Measurements from ENCODE around the gene MYH14. TPM values are rescaled to one million over a fixed set of nuclear protein-coding genes. Genes with fewer than 3 reads are reported as not detected.
"Not testable (repeated sequence)": the region's sequence is repeated elsewhere in the genome, so short reads cannot be mapped to it uniquely, and the experiment has no call there.

The MYH14 gene
- polyA plus RNA-seq, 1 donor (not counting 4 experiments of a cell fraction or from before 2014, with no cell fraction given): 0.20 TPM

DNA sequence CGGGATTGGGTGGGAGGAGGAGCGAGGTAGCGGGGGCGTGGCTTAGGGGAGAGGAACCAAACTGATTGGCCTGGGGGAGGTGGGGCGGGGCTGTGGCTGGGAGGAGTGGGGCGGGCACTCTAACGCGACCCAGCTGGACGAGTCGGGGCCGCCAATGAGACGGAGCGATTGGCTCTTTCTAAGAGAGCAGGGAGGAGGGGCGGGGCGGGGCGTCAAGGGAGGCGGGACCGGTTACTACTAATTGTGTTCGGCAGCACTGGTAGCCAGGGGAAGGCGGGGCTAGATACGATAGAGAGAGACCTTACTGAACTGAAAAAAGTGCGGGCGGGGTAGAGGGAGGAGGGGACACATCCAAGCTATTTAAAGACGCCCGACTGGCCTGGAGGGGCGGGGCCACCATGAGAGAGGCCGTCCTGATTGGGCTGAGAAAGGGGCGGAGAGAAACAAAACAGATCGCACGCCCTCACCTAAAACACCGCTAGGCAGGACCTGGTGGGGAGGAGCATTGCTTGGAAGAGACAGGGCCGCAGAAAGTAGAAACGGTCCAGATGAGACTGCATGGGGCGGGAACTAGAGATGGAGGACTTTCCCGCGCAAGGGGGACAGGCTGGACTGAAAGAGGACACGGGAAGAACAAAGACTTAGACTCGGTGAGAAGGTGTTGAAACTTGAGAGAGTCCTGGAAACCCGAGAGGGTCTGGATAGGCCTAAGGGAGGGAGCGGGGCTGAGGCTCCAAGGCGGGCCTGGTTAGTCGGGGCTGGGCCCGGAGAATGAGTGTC lies 125.9 kb downstream of the MYH14 start, which contains the start of gene KCNC3:
Gene KCNC3 (minus strand): TSS at position 232 of the 780 bp plus-strand sequence. CDS start 295 bp downstream, outside the sequence.
- Histone ChIP-seq H3K27ac (ENCODE audit: control insufficient read depth, insufficient read depth, low read length) (no peak within 1 kb of the TSS), H3K4me1 (ENCODE audit: control insufficient read depth, extremely low read depth, insufficient read depth, low read length) (peaks cover 3% of the 10 kb centered on the region)
- no peak for FAIRE-seq

DNA sequence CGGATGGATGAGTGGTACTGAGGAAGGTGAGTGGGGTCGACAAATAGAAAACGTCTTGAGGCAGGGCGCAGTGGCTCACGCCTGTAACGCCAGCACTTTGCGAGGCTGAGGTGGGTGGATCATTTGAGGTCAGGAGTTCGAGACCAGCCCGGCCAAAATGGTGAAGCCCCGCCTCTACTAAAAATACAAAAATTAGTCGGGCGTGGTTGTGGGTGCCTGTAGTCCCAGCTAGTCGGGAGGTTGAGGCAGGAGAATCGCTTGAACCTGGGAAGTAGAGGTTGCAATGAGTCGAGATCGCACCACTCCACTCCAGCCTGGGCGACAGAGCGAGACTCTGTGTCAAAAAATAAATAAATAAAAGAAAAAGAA lies 126.5 kb downstream of the MYH14 start:
- H3K79me2 ChIP-seq (ENCODE audit: control insufficient read depth, insufficient read depth, low read length); H4K20me1 ChIP-seq (ENCODE audit: control insufficient read depth, extremely low read depth, insufficient read depth, low read length); H3K36me3 ChIP-seq (ENCODE audit: control insufficient read depth in 2 of 2, extremely low read depth in 1 of 2, insufficient read depth in 2 of 2, low read length in 2 of 2); H3K9me1 ChIP-seq (ENCODE audit: control insufficient read depth, extremely low read depth, insufficient read depth, low read length); H3K27ac ChIP-seq (ENCODE audit: control insufficient read depth, insufficient read depth, low read length); H3K4me1 ChIP-seq (ENCODE audit: control insufficient read depth, extremely low read depth, insufficient read depth, low read length); H3K9ac ChIP-seq (ENCODE audit: control insufficient read depth, extremely low read depth, insufficient read depth, low read length); FAIRE-seq; DNase-seq (ENCODE audit: low read depth, low spot score); dilution Hi-C loops (cut with MboI; ENCODE audit: extremely low pct_ligation_motif_present, low sequenced_read_pairs); H2AFZ ChIP-seq (ENCODE audit: control insufficient read depth, low read length): not testable (repeated sequence)
- peak overlapping the region in 1 of 3 experiments; percentile 27 for H3K4me3 ChIP-seq (ENCODE audit: control insufficient read depth in 2 of 3, extremely low read depth in 1 of 3, insufficient read depth in 2 of 3, low read depth in 1 of 3, low read length in 3 of 3)
- peaks cover 73% of the 10 kb centered on the region for H3K27me3 ChIP-seq (ENCODE audit: control insufficient read depth, extremely low read depth, insufficient read depth, low read length)
- H3K4me2 ChIP-seq (ENCODE audit: control insufficient read depth, extremely low read depth, insufficient read depth, low read depth, low read length): peak overlapping the region; percentile 45
- peaks cover 12% of the 10 kb centered on the region for H3K9me3 ChIP-seq (ENCODE audit: control insufficient read depth, low read depth, low read length)

More for the DNA sequence above, 125.9 kb downstream of the MYH14 start, which contains the start of gene KCNC3:
- H3K4me2 ChIP-seq (ENCODE audit: control insufficient read depth, extremely low read depth, insufficient read depth, low read depth, low read length): peak within 1 kb of the TSS; percentile 45
- peaks cover 73% of the 10 kb centered on the region for H3K27me3 ChIP-seq (ENCODE audit: control insufficient read depth, extremely low read depth, insufficient read depth, low read length)
- no peaks in the 10 kb centered on the region for H3K79me2 ChIP-seq (ENCODE audit: control insufficient read depth, insufficient read depth, low read length)
- TF ChIP-seq EZH2 (IDR thresholded peaks at IDR 0.05; ENCODE audit: low read length): peak; percentile 87
- TF ChIP-seq, protein P1, sequence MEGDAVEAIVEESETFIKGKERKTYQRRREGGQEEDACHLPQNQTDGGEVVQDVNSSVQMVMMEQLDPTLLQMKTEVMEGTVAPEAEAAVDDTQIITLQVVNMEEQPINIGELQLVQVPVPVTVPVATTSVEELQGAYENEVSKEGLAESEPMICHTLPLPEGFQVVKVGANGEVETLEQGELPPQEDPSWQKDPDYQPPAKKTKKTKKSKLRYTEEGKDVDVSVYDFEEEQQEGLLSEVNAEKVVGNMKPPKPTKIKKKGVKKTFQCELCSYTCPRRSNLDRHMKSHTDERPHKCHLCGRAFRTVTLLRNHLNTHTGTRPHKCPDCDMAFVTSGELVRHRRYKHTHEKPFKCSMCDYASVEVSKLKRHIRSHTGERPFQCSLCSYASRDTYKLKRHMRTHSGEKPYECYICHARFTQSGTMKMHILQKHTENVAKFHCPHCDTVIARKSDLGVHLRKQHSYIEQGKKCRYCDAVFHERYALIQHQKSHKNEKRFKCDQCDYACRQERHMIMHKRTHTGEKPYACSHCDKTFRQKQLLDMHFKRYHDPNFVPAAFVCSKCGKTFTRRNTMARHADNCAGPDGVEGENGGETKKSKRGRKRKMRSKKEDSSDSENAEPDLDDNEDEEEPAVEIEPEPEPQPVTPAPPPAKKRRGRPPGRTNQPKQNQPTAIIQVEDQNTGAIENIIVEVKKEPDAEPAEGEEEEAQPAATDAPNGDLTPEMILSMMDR (optimal IDR thresholded peaks at IDR 0.05 in 1 of 3, IDR thresholded peaks at IDR 0.05 in 1 of 3, conservative IDR thresholded peaks at IDR 0.05 in 1 of 3; ENCODE audit: extremely low read depth in 1 of 3, insufficient read depth in 2 of 3, low read length in 3 of 3): no peak
- peaks cover 11% of the 10 kb centered on the region for H3K9me3 ChIP-seq (ENCODE audit: control insufficient read depth, low read depth, low read length)
- no peaks in the 10 kb centered on the region for H3K36me3 ChIP-seq (ENCODE audit: control insufficient read depth in 2 of 2, extremely low read depth in 1 of 2, insufficient read depth in 2 of 2, low read length in 2 of 2)
- no peak for DNase-seq (ENCODE audit: low read depth, low spot score)
- H3K9ac ChIP-seq (ENCODE audit: control insufficient read depth, extremely low read depth, insufficient read depth, low read length): no peak within 1 kb of the TSS
- dilution Hi-C loops (cut with MboI; ENCODE audit: extremely low pct_ligation_motif_present, low sequenced_read_pairs): no loop called here
- H4K20me1 ChIP-seq (ENCODE audit: control insufficient read depth, extremely low read depth, insufficient read depth, low read length): no peaks in the 10 kb centered on the region
- peak within 1 kb of the TSS in 2 of 3 experiments; percentile 26 to 27 for H3K4me3 ChIP-seq (ENCODE audit: control insufficient read depth in 2 of 3, extremely low read depth in 1 of 3, insufficient read depth in 2 of 3, low read depth in 1 of 3, low read length in 3 of 3)
- H2AFZ ChIP-seq (ENCODE audit: control insufficient read depth, low read length): no peak within 1 kb of the TSS
- no peaks in the 10 kb centered on the region for H3K9me1 ChIP-seq (ENCODE audit: control insufficient read depth, extremely low read depth, insufficient read depth, low read length)
